Lung (tissue), 12 donors: ENCODE measurements around the gene CDC25A. TPM values are rescaled to one million over a fixed set of nuclear protein-coding genes. Genes with fewer than 3 reads are reported as not detected.

Source experiments
- ATAC-seq: fragments of 200-7000 bp; cut with Tn5 transposase; one replicate; pipeline ENCODE4 v1.9.1; 2020; ENCODE audit warnings: moderate number of reproducible peaks; ENCODE audit not compliant: insufficient read depth, low FRiP score
- DNase-seq, 3 donors: peaks; one replicate each; pipeline ENCODE4 v3.0.0-alpha.2; 2013 to 2017
- H3K27ac ChIP-seq, 2 donors: one replicate each; pipeline ENCODE4 v1.5.1; 2013; ENCODE audit warnings: mild to moderate bottlenecking in 2 of 2, moderate library complexity in 2 of 2, control low read depth in 1 of 2, inconsistent platforms in 1 of 2, low read depth in 1 of 2, low read length in 1 of 2
- H3K27me3 ChIP-seq, 3 donors: one replicate each; pipeline ENCODE4 v1.5.1; 2013; ENCODE audit warnings: low read length in 2 of 3; ENCODE audit not compliant: control insufficient read depth in 3 of 3, insufficient read depth in 3 of 3
- H3K36me3 ChIP-seq, 4 donors: one replicate each; pipeline ENCODE4 v1.5.1; 2013; ENCODE audit warnings: low read length in 4 of 4, mild to moderate bottlenecking in 1 of 4, moderate library complexity in 1 of 4; ENCODE audit not compliant: control insufficient read depth in 4 of 4, insufficient read depth in 4 of 4
- H3K4me1 ChIP-seq, 5 donors: one replicate each; pipeline ENCODE4 v1.5.1; 2013; ENCODE audit warnings: low read length in 5 of 5, mild to moderate bottlenecking in 2 of 5, moderate library complexity in 1 of 5; ENCODE audit not compliant: control insufficient read depth in 5 of 5, insufficient read depth in 5 of 5
- H3K4me3 ChIP-seq: one replicate; pipeline ENCODE4 v1.5.1; 2013; ENCODE audit warnings: mild to moderate bottlenecking, control low read depth, moderate library complexity
- H3K9ac ChIP-seq, 2 donors: one replicate each; pipeline ENCODE4 v1.5.1; 2013; ENCODE audit warnings: low read length in 2 of 2, control low read depth in 1 of 2; ENCODE audit not compliant: insufficient read depth in 1 of 2
- H3K9me3 ChIP-seq, 4 donors: one replicate each; pipeline ENCODE4 v1.5.1; 2013; ENCODE audit warnings: low read length in 3 of 4, mild to moderate bottlenecking in 1 of 4, moderate library complexity in 1 of 4; ENCODE audit not compliant: control insufficient read depth in 4 of 4, insufficient read depth in 3 of 4
- CTCF ChIP-seq: IDR thresholded peaks from 2 replicates; pipeline ENCODE4 v1.5.1; 2012; ENCODE audit warnings: mild to moderate bottlenecking; ENCODE audit errors: control extremely low read depth, extremely low read depth
- WGBS, 2 donors: extraction: QIAGEN DNeasy Blood & Tissue Kit; methylation state at CpG; one replicate each; pipeline ENCODE4 v1.1.7; 2013; 5-methylcytosine and 5-hydroxymethylcytosine counted together
- polyA plus RNA-seq, 2 donors: library from polyadenylated mRNA; stranded (reverse); fragments of 200-250 nt; gene quantifications; one replicate each; pipeline ENCODE4 v1.2.1, GENCODE V29; 2013
- total RNA-seq, 2 donors: library from RNA; depleted of rRNA in 1 of 2; stranded (reverse); fragments of >200 nt in 1 of 2; gene quantifications; one replicate each; pipeline ENCODE4 v1.2.1, GENCODE V29; 2014 to 2021
- donor health status: control.
- donor health status: control.
- donor health status: Bipolar disorder and iron deficiency.
- donor health status: healthy.
- donor health status: DM: yes; HTN: yes; CAD: no.

The CDC25A gene
- total and polyA plus RNA-seq, 4 donors: 0.57 to 1.5 (median 1.1) TPM

- WGBS, 2 donors: 87 to 96% methylated on average over 4 of the region's 4 CpGs
These were observed 3.1 kb downstream of the CDC25A start for GRCh38 chr3:48185129-48185528.

GRCh38 chr3:48184299-48184698, 3.9 kb downstream of the CDC25A start:
- no peak for TF ChIP-seq CTCF
- no peak for DNase-seq
- WGBS, 2 donors: 89 to 94% methylated on average over 2 of the region's 2 CpGs

More at GRCh38 chr3:48185129-48185528, 3.1 kb downstream of the CDC25A start:
- ATAC-seq (no peak), DNase-seq (no peak)
- H3K27me3 ChIP-seq: no peaks in the 10 kb centered on the region
- H3K9ac ChIP-seq: no peak overlapping the region
- no peak for TF ChIP-seq CTCF
- no peak overlapping the region for H3K4me3 ChIP-seq
- no peak overlapping the region for H3K27ac ChIP-seq
- H3K36me3 ChIP-seq: peaks cover 0 to 10% (median 3%) of the 10 kb centered on the region in 4 donors
- H3K9me3 ChIP-seq: no peaks in the 10 kb centered on the region
- peaks cover 0 to 11% (median 7%) of the 10 kb centered on the region in 5 donors for H3K4me1 ChIP-seq

GRCh38 chr3:48180531-48181253, 7.5 kb downstream of the CDC25A start:
- ATAC-seq (no peak), DNase-seq (peak in 2 of 3 donors; percentile 8 to 13)
- no peak for TF ChIP-seq CTCF
- H3K9ac ChIP-seq: peak overlapping the region in 1 of 2 donors; percentile 30
- no peaks in the 10 kb centered on the region for H3K9me3 ChIP-seq
- H3K27me3 ChIP-seq: no peaks in the 10 kb centered on the region
- no peak overlapping the region for H3K27ac ChIP-seq
- no peaks in the 10 kb centered on the region for H3K4me1 ChIP-seq
- 74 to 85% methylated on average over 5 of the region's 5 CpGs for WGBS, 2 donors
- H3K4me3 ChIP-seq: no peak overlapping the region
- H3K36me3 ChIP-seq: peaks cover 0 to 15% (median 3%) of the 10 kb centered on the region in 4 donors

More at GRCh38 chr3:48184299-48184698, 3.9 kb downstream of the CDC25A start:
- Histone ChIP-seq H3K4me1 (peaks cover 0 to 11% (median 7%) of the 10 kb centered on the region in 5 donors), H3K9me3 (no peaks in the 10 kb centered on the region), H3K9ac (no peak overlapping the region), H3K27ac (no peak overlapping the region), H3K36me3 (peaks cover 0 to 10% (median 3%) of the 10 kb centered on the region in 4 donors), H3K4me3 (no peak overlapping the region), H3K27me3 (no peaks in the 10 kb centered on the region)
- ATAC-seq: no peak

- Histone ChIP-seq H3K9ac (no peak overlapping the region), H3K27ac (no peak overlapping the region), H3K9me3 (no peaks in the 10 kb centered on the region), H3K36me3 (peaks cover 0 to 11% (median 5%) of the 10 kb centered on the region in 4 donors), H3K27me3 (no peaks in the 10 kb centered on the region), H3K4me1 (no peaks in the 10 kb centered on the region), H3K4me3 (no peak overlapping the region)
- DNase-seq: peak in 2 of 3 donors; percentile 32 to 82
- no peak for TF ChIP-seq CTCF
- 74 to 90% methylated on average over 5 of the region's 5 CpGs for WGBS, 2 donors
- no peak for ATAC-seq
These were observed 8.2 kb downstream of the CDC25A start for GRCh38 chr3:48180021-48180420.
